GM12874 (cell line): ENCODE results near the gene DUSP12.

ENCODE experiments used
- TF ChIP-seq, protein P1 (sequence below): IDR thresholded peaks from 2 replicates; pipeline ENCODE4 v1.5.1; 2011; ENCODE audit warnings: low read depth, mild to moderate bottlenecking, control low read depth, low read length, moderate library complexity; ENCODE audit not compliant: insufficient read depth

The DUSP12 gene

DNA sequence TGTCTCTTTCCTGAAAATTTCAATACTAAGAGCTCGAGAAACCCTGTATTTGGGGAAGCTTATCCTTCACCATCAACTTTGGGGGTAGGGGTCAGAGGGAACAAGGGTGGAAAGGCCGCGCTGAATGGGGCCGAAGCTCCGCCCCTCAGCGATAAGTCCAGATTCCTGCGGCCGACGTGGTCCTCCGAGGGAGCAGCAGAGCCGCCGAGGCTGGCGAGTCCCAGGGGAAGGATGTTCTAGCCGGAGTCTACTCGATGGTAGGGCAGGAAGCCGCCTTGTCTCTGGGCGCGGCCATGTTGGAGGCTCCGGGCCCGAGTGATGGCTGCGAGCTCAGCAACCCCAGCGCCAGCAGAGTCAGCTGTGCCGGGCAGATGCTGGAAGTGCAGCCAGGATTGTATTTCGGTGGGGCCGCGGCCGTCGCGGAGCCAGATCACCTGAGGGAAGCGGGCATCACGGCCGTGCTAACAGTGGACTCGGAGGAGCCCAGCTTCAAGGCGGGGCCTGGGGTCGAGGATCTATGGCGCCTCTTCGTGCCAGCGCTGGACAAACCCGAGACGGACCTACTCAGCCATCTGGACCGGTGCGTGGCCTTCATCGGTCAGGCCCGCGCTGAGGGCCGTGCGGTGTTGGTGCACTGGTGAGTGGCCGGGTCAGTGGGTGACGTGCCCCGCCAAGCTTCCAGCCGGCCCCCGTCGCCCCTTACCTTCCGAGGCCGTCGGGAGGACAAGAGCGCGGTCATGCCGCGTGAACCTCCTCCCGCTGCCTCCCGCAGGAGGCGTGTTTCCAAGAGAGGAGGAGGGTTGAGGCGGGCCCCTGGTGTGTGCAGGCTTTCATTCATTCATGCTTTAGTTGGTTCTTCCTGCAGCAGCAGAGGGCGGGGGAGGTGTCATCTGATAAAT, at the start of gene DUSP12:
Gene DUSP12 (plus strand): TSS at position 278 of the 899 bp plus-strand sequence. CDS start 16 bp downstream, at position 294.
- TF ChIP-seq, protein P1, sequence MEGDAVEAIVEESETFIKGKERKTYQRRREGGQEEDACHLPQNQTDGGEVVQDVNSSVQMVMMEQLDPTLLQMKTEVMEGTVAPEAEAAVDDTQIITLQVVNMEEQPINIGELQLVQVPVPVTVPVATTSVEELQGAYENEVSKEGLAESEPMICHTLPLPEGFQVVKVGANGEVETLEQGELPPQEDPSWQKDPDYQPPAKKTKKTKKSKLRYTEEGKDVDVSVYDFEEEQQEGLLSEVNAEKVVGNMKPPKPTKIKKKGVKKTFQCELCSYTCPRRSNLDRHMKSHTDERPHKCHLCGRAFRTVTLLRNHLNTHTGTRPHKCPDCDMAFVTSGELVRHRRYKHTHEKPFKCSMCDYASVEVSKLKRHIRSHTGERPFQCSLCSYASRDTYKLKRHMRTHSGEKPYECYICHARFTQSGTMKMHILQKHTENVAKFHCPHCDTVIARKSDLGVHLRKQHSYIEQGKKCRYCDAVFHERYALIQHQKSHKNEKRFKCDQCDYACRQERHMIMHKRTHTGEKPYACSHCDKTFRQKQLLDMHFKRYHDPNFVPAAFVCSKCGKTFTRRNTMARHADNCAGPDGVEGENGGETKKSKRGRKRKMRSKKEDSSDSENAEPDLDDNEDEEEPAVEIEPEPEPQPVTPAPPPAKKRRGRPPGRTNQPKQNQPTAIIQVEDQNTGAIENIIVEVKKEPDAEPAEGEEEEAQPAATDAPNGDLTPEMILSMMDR, result peak; percentile 39

DNA sequence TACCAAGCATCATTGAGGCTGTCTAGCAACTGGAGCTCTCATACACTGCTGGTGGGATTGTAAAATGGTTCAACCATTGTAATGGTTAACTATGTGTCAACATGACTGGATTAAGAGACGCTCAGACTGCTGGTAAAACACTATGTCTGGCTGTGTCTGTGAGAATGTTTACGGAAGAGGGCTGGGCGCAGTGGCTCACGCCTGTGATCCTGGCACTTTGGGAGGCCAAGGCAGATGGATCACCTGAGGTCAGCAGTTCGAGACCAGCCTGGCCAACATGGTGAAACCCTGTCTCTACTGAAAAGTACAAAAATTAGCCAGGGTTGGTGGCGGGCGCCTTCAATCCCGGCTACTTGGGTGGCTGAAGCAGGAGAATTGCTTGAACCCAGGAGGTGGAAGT, 47.3 kb upstream of the DUSP12 start:
- TF ChIP-seq, protein P1, result no peak

- TF ChIP-seq, protein P1, result no peak
Observed at GRCh38 chr1:161705537-161705936, 44.0 kb upstream of the DUSP12 start.

DNA sequence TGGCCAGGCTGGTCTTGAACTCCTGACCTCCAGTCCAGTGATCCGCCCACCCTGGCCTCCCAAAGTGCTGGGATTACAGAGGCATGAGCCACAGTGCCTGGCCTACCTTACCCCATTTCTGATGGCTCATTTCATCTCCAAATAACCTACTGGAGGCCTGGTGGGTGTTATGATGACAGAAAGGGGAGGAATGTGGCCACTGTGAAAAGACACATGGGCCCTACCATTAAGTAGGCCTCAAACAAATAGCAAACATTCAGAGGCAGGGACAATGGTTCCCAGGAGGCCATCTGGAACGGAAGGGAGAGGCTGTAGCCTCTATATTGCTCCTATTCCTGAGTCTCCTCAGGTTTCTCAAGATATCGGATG, 43.5 kb upstream of the DUSP12 start:
- TF ChIP-seq, protein P1, result no peak

- TF ChIP-seq, protein P1, result no peak
Observed at GRCh38 chr1:161706482-161707347, 42.9 kb upstream of the DUSP12 start, which contains the start of gene FCRLA. Gene FCRLA (plus strand): TSS chr1:161707229. CDS start chr1:161707265, 36 bp downstream.

GRCh38 chr1:161707503-161707902, 42.1 kb upstream of the DUSP12 start:
- TF ChIP-seq, protein P1, result no peak

DNA sequence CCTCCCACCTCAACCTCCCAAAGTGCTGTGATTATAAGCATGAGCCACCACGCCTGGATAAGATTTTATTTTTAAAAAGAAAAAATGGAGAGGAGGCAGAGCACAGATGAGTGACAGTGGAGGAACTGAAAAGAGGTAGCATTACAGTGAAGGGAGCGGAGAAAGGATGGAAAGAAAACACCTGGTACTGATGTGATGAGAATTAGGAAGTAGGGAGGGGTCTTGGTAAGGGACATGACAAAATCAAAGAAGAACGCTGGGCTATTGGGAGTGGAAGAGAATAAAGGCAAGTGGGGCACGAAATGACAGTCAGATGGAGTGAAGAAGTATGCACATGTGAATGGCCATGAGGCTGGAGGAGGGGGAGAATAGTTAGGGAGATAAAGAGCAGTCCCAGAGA, 40.2 kb upstream of the DUSP12 start:
- TF ChIP-seq, protein P1, result no peak
